Measurements from ENCODE around the gene ADAMTS6.
A peak's percentile ranks its signal among the peaks of the same experiment; 100 is the strongest.

Gene ADAMTS6

DNA sequence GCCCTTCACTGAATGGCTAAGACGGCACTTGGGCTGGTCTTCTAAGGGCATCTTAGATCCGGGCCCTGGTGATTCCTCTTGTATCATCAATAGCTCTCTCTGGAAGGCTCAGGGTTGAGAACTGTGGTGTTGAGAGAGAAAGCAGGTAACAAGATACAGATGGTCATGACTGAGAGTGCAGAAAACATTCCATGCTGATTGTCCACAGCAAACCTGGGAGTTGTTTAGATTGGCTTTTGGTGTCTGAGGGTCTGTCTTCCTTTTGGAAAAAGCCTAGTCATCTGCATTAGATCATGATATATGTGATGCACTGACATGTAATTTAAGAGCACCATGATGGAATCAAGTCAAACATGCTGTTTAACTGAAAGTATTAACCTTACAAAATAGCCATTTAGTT is 331.9 kb downstream of the ADAMTS6 start:
- Histone ChIP-seq H3K36me3 (replicated peaks) (peaks cover 20% of the 10 kb centered on the region), H3K27me3 (replicated peaks) (no peaks in the 10 kb centered on the region), H3K4me3 (ENCODE audit: low read depth, low read length) (no peak overlapping the region), H3K27ac (no peak overlapping the region)
- TF ChIP-seq, protein P1, sequence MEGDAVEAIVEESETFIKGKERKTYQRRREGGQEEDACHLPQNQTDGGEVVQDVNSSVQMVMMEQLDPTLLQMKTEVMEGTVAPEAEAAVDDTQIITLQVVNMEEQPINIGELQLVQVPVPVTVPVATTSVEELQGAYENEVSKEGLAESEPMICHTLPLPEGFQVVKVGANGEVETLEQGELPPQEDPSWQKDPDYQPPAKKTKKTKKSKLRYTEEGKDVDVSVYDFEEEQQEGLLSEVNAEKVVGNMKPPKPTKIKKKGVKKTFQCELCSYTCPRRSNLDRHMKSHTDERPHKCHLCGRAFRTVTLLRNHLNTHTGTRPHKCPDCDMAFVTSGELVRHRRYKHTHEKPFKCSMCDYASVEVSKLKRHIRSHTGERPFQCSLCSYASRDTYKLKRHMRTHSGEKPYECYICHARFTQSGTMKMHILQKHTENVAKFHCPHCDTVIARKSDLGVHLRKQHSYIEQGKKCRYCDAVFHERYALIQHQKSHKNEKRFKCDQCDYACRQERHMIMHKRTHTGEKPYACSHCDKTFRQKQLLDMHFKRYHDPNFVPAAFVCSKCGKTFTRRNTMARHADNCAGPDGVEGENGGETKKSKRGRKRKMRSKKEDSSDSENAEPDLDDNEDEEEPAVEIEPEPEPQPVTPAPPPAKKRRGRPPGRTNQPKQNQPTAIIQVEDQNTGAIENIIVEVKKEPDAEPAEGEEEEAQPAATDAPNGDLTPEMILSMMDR (IDR thresholded peaks at IDR 0.05; ENCODE audit: low read depth, low read length, missing control alignments) = no peak
- DNase-seq = no peak
- in situ Hi-C loops (cut with HindIII; ENCODE audit: low pct_ligation_motif_present, low sequenced_read_pairs) = no loop called here

DNA sequence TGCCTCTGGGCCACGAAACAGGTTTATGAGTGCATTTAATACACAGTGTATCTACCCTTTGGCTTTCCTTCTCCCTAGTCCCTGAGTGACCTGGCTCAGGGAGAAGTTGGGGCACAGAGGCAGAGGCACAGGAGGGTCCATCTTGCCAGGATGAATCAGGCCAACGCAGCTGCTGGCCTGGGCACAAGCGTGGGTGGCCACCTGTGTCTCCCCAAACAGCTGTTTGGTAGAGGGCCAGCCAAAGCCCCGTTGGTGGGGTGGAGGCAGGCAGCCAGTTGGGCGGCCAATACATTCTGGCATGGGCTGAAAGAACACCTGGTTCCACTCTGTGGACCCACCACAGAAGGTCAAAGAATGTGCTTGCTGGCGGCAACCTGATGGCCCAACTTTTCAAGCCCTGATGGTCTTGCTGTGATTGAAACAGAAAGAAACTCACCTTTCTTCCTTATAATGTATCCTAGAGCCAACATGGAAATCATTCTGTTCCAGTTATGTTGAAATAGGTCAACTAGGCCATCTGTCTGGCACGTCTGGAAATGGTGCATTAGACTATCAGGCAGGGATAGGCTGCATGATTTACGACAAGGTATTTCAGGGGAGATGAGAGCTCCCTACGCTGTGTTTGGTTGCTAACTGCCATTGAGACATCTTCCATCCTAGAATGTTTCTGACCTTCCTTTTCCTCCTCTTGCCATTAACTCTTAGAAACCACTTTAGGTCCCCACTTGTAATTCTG is 337.4 kb downstream of the ADAMTS6 start:
- Histone ChIP-seq H3K27ac (no peak overlapping the region), H3K36me3 (replicated peaks) (peaks cover 3% of the 10 kb centered on the region), H3K4me3 (ENCODE audit: low read depth, low read length) (no peak overlapping the region), H3K27me3 (replicated peaks) (no peaks in the 10 kb centered on the region)
- DNase-seq = no peak
- TF ChIP-seq, protein P1 (IDR thresholded peaks at IDR 0.05; ENCODE audit: low read depth, low read length, missing control alignments) = no peak
- in situ Hi-C loops (cut with HindIII; ENCODE audit: low pct_ligation_motif_present, low sequenced_read_pairs) = no loop called here

DNA sequence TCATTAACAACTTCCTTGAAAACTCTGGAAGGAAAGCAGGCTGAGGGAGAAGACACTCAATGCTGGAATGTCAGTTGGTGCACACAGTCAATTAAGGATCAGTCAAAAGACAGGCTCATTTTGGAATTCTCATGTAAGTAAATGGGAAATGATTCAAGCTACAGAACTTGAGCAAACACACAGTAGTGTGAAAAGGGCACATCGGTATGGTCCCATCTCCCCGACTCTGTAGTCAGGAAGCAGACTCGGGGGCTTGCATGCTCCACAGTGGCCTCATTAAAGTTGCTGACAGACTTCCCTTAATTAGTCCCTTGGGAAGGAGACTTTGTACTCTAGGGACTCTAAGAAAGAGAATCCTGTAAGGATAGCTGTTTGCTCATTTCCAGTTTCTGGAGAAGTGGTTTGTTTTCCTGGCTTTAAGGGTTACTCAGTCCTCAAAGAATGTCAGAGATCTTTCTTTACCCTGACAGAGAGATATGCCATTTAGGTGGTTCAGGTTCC is 339.2 kb downstream of the ADAMTS6 start:
- H3K36me3 ChIP-seq (replicated peaks) = no peaks in the 10 kb centered on the region
- peak; percentile 34 for DNase-seq
- H3K4me3 ChIP-seq (ENCODE audit: low read depth, low read length) = no peak overlapping the region
- TF ChIP-seq, protein P1 (IDR thresholded peaks at IDR 0.05; ENCODE audit: low read depth, low read length, missing control alignments) = no peak
- peak overlapping the region; percentile 55 for H3K27ac ChIP-seq
- H3K27me3 ChIP-seq (replicated peaks) = no peaks in the 10 kb centered on the region
- in situ Hi-C loops (cut with HindIII; ENCODE audit: low pct_ligation_motif_present, low sequenced_read_pairs) = no loop called here

DNA sequence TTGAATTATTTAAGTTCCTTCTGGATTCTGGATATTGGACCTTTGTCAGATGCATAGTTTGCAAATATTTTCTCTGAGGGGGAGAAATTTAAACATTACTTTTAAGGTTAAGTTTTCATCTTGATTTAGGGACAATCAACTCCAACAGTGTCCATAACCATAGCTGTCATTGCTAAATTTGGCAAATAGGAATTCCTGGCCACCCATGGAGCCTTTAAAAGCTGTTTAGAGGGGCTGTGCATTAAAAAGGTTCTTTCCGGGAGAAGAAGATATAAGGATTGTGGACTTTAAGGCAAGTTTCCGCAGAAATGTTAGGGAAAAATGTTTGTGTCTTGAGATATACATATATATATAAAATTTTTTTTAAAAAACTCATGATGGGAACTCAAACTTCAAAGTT is 339.7 kb downstream of the ADAMTS6 start:
- in situ Hi-C loops (cut with HindIII; ENCODE audit: low pct_ligation_motif_present, low sequenced_read_pairs) = no loop called here
- no peak for DNase-seq
- TF ChIP-seq, protein P1 (IDR thresholded peaks at IDR 0.05; ENCODE audit: low read depth, low read length, missing control alignments) = no peak
- Histone ChIP-seq H3K4me3 (ENCODE audit: low read depth, low read length) (no peak overlapping the region), H3K27ac (no peak overlapping the region), H3K36me3 (replicated peaks) (no peaks in the 10 kb centered on the region), H3K27me3 (replicated peaks) (no peaks in the 10 kb centered on the region)

DNA sequence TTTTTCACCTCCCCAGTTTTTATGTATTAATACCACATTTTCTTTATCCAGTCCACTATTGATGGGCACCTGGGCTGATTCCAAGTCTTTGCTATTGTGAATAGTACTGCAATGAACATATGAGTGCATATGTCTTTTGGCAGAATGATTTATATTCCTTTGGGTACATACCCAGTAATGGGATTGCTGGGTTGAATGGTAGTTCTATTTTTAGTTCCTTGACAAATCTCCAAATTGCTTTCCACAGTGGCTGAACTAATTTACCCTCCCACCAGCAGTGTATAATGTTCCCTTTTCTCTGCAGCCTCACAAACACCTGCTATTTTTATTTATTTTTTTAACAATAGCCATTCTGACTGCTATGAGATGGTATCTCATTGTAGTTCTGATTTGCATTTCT is 340.2 kb downstream of the ADAMTS6 start:
- in situ Hi-C loops (cut with HindIII; ENCODE audit: low pct_ligation_motif_present, low sequenced_read_pairs) = no loop called here

More for the DNA sequence above, 340.2 kb downstream of the ADAMTS6 start:
- H3K27ac ChIP-seq = no peak overlapping the region
- H3K27me3 ChIP-seq (replicated peaks) = no peaks in the 10 kb centered on the region
- TF ChIP-seq, protein P1 (IDR thresholded peaks at IDR 0.05; ENCODE audit: low read depth, low read length, missing control alignments) = no peak
- H3K36me3 ChIP-seq (replicated peaks) = no peaks in the 10 kb centered on the region
- no peak for DNase-seq
- H3K4me3 ChIP-seq (ENCODE audit: low read depth, low read length) = no peak overlapping the region

Measured in brain microvascular endothelial cell (primary cell).